ENCODE data around the gene PTPN9.

- TF ChIP-seq POLR2A (IDR thresholded peaks at IDR 0.05; ENCODE audit: low read depth, low read length) (no peak), POLR2AphosphoS5 (IDR thresholded peaks at IDR 0.05; ENCODE audit: low read depth, low read length) (no peak), TAF1 (IDR thresholded peaks at IDR 0.05; ENCODE audit: borderline replicate concordance, low read depth, low read length) (no peak)
These were observed 158.4 kb downstream of the PTPN9 start for GRCh38 chr15:75420698-75421097.
